Activated T-helper 9 cell treated with anti-CD3 and anti-CD28 coated beads, Interleukin-2, amount 50 U/mL, for 16 hours (primary cell): ENCODE results near the gene AMD1.
A peak's percentile ranks its signal among the peaks of the same experiment; 100 is the strongest.

Experiments used
- DNase-seq: peaks from one replicate; pipeline ENCODE4 v3.0.0-alpha.2; 2020; ENCODE audit warnings: low read depth

The AMD1 gene

GRCh38 chr6:110939429-110940200, 65.0 kb downstream of the AMD1 start:
- no peak for DNase-seq

DNA sequence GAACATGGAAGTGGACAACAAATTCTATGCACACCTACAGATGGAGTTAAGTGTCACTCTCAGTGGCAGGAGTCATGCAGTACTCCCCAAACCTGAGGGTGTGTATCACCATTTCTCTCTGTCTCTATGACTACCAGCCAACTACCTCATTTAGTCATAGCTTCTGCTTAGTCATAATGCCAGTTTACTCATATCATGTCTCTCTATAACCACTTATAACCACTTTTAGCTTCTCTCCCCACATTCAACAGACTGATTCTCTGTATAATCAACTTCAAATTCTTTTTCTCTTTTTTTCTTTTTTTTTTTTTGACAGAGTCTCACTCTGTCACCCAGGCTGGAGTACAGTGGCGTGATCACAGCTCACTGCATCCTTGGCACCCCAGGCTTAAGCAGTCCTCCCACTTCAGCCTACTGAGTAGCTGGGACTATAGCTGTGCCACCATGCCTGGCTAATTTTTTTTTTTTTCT, 70.1 kb downstream of the AMD1 start:
- DNase-seq = peak; percentile 9
